Activated naive CD4-positive, alpha-beta T cell treated with anti-CD3 and anti-CD28 coated beads, Interleukin-2, amount 50 U/mL, for 24 hours (primary cell): ENCODE results near the gene LYRM4.

Experiments used
- H3K27ac Mint-ChIP-seq: one replicate; pipeline ENCODE4 v1.8.0; 2021; ENCODE audit warnings: mild to moderate bottlenecking, mixed read lengths
- H3K27me3 Mint-ChIP-seq: one replicate; pipeline ENCODE4 v1.8.0; 2021; ENCODE audit warnings: mixed read lengths
- H3K36me3 Mint-ChIP-seq: one replicate; pipeline ENCODE4 v1.8.0; 2021; ENCODE audit warnings: mixed read lengths
- H3K4me1 Mint-ChIP-seq: one replicate; pipeline ENCODE4 v1.8.0; 2021; ENCODE audit warnings: mixed read lengths
- H3K4me3 Mint-ChIP-seq: one replicate; pipeline ENCODE4 v1.8.0; 2021; ENCODE audit warnings: mild to moderate bottlenecking, mixed read lengths
- H3K9me3 Mint-ChIP-seq: one replicate; pipeline ENCODE4 v1.8.0; 2021; ENCODE audit warnings: mixed read lengths

Gene LYRM4

GRCh38 chr6:5266423-5266822 lies 5.7 kb upstream of the LYRM4 start:
- Mint-ChIP-seq H3K27ac (no peak overlapping the region), H3K27me3 (no peaks in the 10 kb centered on the region), H3K4me3 (no peak overlapping the region), H3K4me1 (peaks cover 26% of the 10 kb centered on the region), H3K9me3 (no peaks in the 10 kb centered on the region), H3K36me3 (peaks cover 13% of the 10 kb centered on the region)

GRCh38 chr6:5261545-5262109 lies 877 bp upstream of the LYRM4 start:
- Mint-ChIP-seq H3K9me3 (no peaks in the 10 kb centered on the region), H3K36me3 (peaks cover 9% of the 10 kb centered on the region), H3K27ac (peak overlapping the region; percentile 100), H3K27me3 (no peaks in the 10 kb centered on the region), H3K4me1 (peaks cover 50% of the 10 kb centered on the region), H3K4me3 (peak overlapping the region; percentile 93)

- H3K4me1 Mint-ChIP-seq = peaks cover 43% of the 10 kb centered on the region
- H3K27me3 Mint-ChIP-seq = no peaks in the 10 kb centered on the region
- H3K36me3 Mint-ChIP-seq = peaks cover 5% of the 10 kb centered on the region
- no peaks in the 10 kb centered on the region for H3K9me3 Mint-ChIP-seq
- peak overlapping the region; percentile 100 for H3K27ac Mint-ChIP-seq
- H3K4me3 Mint-ChIP-seq = peak overlapping the region; percentile 93
Measured at GRCh38 chr6:5260111-5260620, 584 bp downstream of the LYRM4 start.

GRCh38 chr6:5259428-5259827 lies 1.3 kb downstream of the LYRM4 start:
- H3K27me3 Mint-ChIP-seq = no peaks in the 10 kb centered on the region

GRCh38 chr6:5257400-5257799 lies 3.4 kb downstream of the LYRM4 start:
- Mint-ChIP-seq H3K9me3 (no peaks in the 10 kb centered on the region), H3K27me3 (no peaks in the 10 kb centered on the region), H3K4me1 (peaks cover 43% of the 10 kb centered on the region), H3K36me3 (peaks cover 11% of the 10 kb centered on the region), H3K4me3 (no peak overlapping the region), H3K27ac (peak overlapping the region; percentile 3)

More at GRCh38 chr6:5259428-5259827, 1.3 kb downstream of the LYRM4 start:
- H3K4me1 Mint-ChIP-seq = peaks cover 46% of the 10 kb centered on the region
- H3K9me3 Mint-ChIP-seq = no peaks in the 10 kb centered on the region
- H3K4me3 Mint-ChIP-seq = peak overlapping the region; percentile 93
- peaks cover 10% of the 10 kb centered on the region for H3K36me3 Mint-ChIP-seq
- H3K27ac Mint-ChIP-seq = peak overlapping the region; percentile 100

GRCh38 chr6:5256952-5257351 lies 3.8 kb downstream of the LYRM4 start:
- Mint-ChIP-seq H3K4me1 (peaks cover 42% of the 10 kb centered on the region), H3K36me3 (peaks cover 13% of the 10 kb centered on the region), H3K4me3 (no peak overlapping the region), H3K9me3 (no peaks in the 10 kb centered on the region), H3K27me3 (no peaks in the 10 kb centered on the region), H3K27ac (no peak overlapping the region)

GRCh38 chr6:5250911-5251310 lies 9.8 kb downstream of the LYRM4 start:
- peaks cover 19% of the 10 kb centered on the region for H3K36me3 Mint-ChIP-seq
- no peak overlapping the region for H3K4me3 Mint-ChIP-seq
- peaks cover 21% of the 10 kb centered on the region for H3K4me1 Mint-ChIP-seq
- H3K27ac Mint-ChIP-seq = no peak overlapping the region
- no peaks in the 10 kb centered on the region for H3K27me3 Mint-ChIP-seq
- H3K9me3 Mint-ChIP-seq = no peaks in the 10 kb centered on the region

GRCh38 chr6:5250451-5250850 lies 10.3 kb downstream of the LYRM4 start:
- H3K36me3 Mint-ChIP-seq = peaks cover 19% of the 10 kb centered on the region
- H3K27ac Mint-ChIP-seq = no peak overlapping the region
- H3K9me3 Mint-ChIP-seq = no peaks in the 10 kb centered on the region
- H3K4me3 Mint-ChIP-seq = no peak overlapping the region
- H3K27me3 Mint-ChIP-seq = no peaks in the 10 kb centered on the region
- H3K4me1 Mint-ChIP-seq = peaks cover 21% of the 10 kb centered on the region

GRCh38 chr6:5249451-5250122 lies 11.2 kb downstream of the LYRM4 start:
- H3K4me1 Mint-ChIP-seq = peaks cover 15% of the 10 kb centered on the region
- no peak overlapping the region for H3K4me3 Mint-ChIP-seq
- no peaks in the 10 kb centered on the region for H3K9me3 Mint-ChIP-seq
- peaks cover 14% of the 10 kb centered on the region for H3K36me3 Mint-ChIP-seq
- no peaks in the 10 kb centered on the region for H3K27me3 Mint-ChIP-seq
- no peak overlapping the region for H3K27ac Mint-ChIP-seq

- Mint-ChIP-seq H3K36me3 (peaks cover 13% of the 10 kb centered on the region), H3K9me3 (no peaks in the 10 kb centered on the region), H3K27ac (no peak overlapping the region), H3K27me3 (no peaks in the 10 kb centered on the region), H3K4me3 (no peak overlapping the region), H3K4me1 (peaks cover 14% of the 10 kb centered on the region)
Measured at GRCh38 chr6:5248302-5249098, 12.2 kb downstream of the LYRM4 start.

GRCh38 chr6:5247201-5247600 lies 13.5 kb downstream of the LYRM4 start:
- Mint-ChIP-seq H3K27ac (no peak overlapping the region), H3K9me3 (no peaks in the 10 kb centered on the region), H3K4me3 (no peak overlapping the region), H3K27me3 (no peaks in the 10 kb centered on the region), H3K36me3 (peaks cover 10% of the 10 kb centered on the region), H3K4me1 (peaks cover 14% of the 10 kb centered on the region)

- Mint-ChIP-seq H3K27me3 (no peaks in the 10 kb centered on the region), H3K27ac (no peak overlapping the region), H3K9me3 (no peaks in the 10 kb centered on the region), H3K4me1 (peaks cover 14% of the 10 kb centered on the region), H3K36me3 (peaks cover 8% of the 10 kb centered on the region), H3K4me3 (no peak overlapping the region)
Measured at GRCh38 chr6:5246141-5247097, 14.3 kb downstream of the LYRM4 start.

GRCh38 chr6:5243069-5243468 lies 17.7 kb downstream of the LYRM4 start:
- Mint-ChIP-seq H3K4me1 (peaks cover 6% of the 10 kb centered on the region), H3K9me3 (no peaks in the 10 kb centered on the region), H3K27ac (no peak overlapping the region), H3K27me3 (no peaks in the 10 kb centered on the region), H3K4me3 (no peak overlapping the region), H3K36me3 (peaks cover 5% of the 10 kb centered on the region)

- Mint-ChIP-seq H3K27me3 (no peaks in the 10 kb centered on the region), H3K36me3 (peaks cover 3% of the 10 kb centered on the region)
Measured at GRCh38 chr6:5241252-5241651, 19.5 kb downstream of the LYRM4 start.

GRCh38 chr6:5238336-5238735 lies 22.4 kb downstream of the LYRM4 start:
- peaks cover 3% of the 10 kb centered on the region for H3K36me3 Mint-ChIP-seq
- no peak overlapping the region for H3K27ac Mint-ChIP-seq
- H3K4me1 Mint-ChIP-seq = no peaks in the 10 kb centered on the region
- H3K4me3 Mint-ChIP-seq = no peak overlapping the region
- no peaks in the 10 kb centered on the region for H3K9me3 Mint-ChIP-seq
- no peaks in the 10 kb centered on the region for H3K27me3 Mint-ChIP-seq

More at GRCh38 chr6:5241252-5241651, 19.5 kb downstream of the LYRM4 start:
- Mint-ChIP-seq H3K4me1 (no peaks in the 10 kb centered on the region), H3K27ac (no peak overlapping the region), H3K9me3 (no peaks in the 10 kb centered on the region), H3K4me3 (no peak overlapping the region)
